ENCODE data around the gene FARSB.

- TF ChIP-seq CTCF (conservative IDR thresholded peaks at IDR 0.05; ENCODE audit: low read depth, low read length) (no peak), EZH2 (IDR thresholded peaks at IDR 0.05; ENCODE audit: low read length, unreplicated experiment) (no peak), EZH2phosphoT487 (IDR thresholded peaks at IDR 0.05; ENCODE audit: borderline replicate concordance, low read length) (no peak)
Measured at GRCh38 chr2:222577341-222577740, 78.6 kb downstream of the FARSB start.
